SK-N-SH (cell line): ENCODE results near the gene NPAS3. TPM values are rescaled to one million over a fixed set of nuclear protein-coding genes. Genes with fewer than 3 reads are reported as not detected.

Experiments
- CTCF ChIA-PET: fragments of 300-600, 350-600 bp; formaldehyde crosslinking; extraction: SDS; loops from one replicate; lab custom pipeline; 2021; lab: Yijun Ruan, JAX
- POLR2A ChIA-PET: fragments of 350-600 bp; sonication (Branson Sonifier 250); formaldehyde crosslinking; extraction: SDS; loops from one replicate; lab custom pipeline; 2020; ENCODE audit warnings: antibody characterized with exemption, inconsistent platforms; lab: Yijun Ruan, JAX
- DNase-seq: peaks from one replicate; pipeline ENCODE4 v3.0.0; 2012
- H2AFZ ChIP-seq: fragments of 200-600 bp; sonication (generic); 2 replicates; pipeline ENCODE4 v1.8.1; 2016; ENCODE audit warnings: antibody characterized with exemption, mild to moderate bottlenecking, low read depth
- H3F3A ChIP-seq: fragments of 200-600 bp; sonication (generic); replicated peaks from 2 replicates; pipeline ENCODE3; 2016; ENCODE audit warnings: antibody characterized with exemption, mild to moderate bottlenecking; ENCODE audit not compliant: insufficient read depth
- H3K27ac ChIP-seq, 2 experiments: fragments of 200-500 bp in 1 of 2; fragments of 200-600 bp in 1 of 2; sonication (Bioruptor generic) in 1 of 2; sonication (generic), shearing (Covaris generic) in 1 of 2; 2 replicates each; pipeline versions ENCODE4 v1.5.1 to v1.6.1; 2014 to 2016; ENCODE audit warnings: low read depth in 2 of 2, inconsistent platforms in 1 of 2, low read length in 1 of 2, mild to moderate bottlenecking in 1 of 2, mixed read lengths in 1 of 2
- H3K27me3 ChIP-seq: fragments of 200-600 bp; sonication (generic), shearing (Covaris generic); 2 replicates; pipeline ENCODE4 v1.6.1; 2016; ENCODE audit warnings: mixed run types; ENCODE audit not compliant: insufficient read depth
- H3K36me3 ChIP-seq, 2 experiments: fragments of 200-500 bp in 1 of 2; fragments of 200-600 bp in 1 of 2; sonication (Bioruptor generic) in 1 of 2; sonication (generic) in 1 of 2; replicated peaks in 1 of 2; 2 replicates each; pipeline versions ENCODE3 to v1.5.1; 2014 to 2016; ENCODE audit warnings: low read length in 1 of 2, mild to moderate bottlenecking in 1 of 2; ENCODE audit not compliant: insufficient read depth in 2 of 2, control insufficient read depth in 1 of 2
- H3K4me1 ChIP-seq, 2 experiments: fragments of 200-500 bp in 1 of 2; fragments of 200-600 bp in 1 of 2; sonication (Bioruptor generic) in 1 of 2; sonication (generic), shearing (Covaris generic) in 1 of 2; 2 replicates each; pipeline versions ENCODE4 v1.5.1 to v1.6.1; 2014 to 2016; ENCODE audit warnings: low read depth in 1 of 2, low read length in 1 of 2, mixed run types in 1 of 2; ENCODE audit not compliant: insufficient read depth in 2 of 2, control insufficient read depth in 1 of 2
- H3K4me2 ChIP-seq: fragments of 200-600 bp; sonication (generic), shearing (Covaris generic); 2 replicates; pipeline ENCODE4 v1.6.1; 2017; ENCODE audit warnings: mixed run types
- H3K4me3 ChIP-seq, 2 experiments: fragments of 200-500 bp in 1 of 2; fragments of 200-600 bp in 1 of 2; sonication (Bioruptor generic) in 1 of 2; sonication (generic), shearing (Covaris generic) in 1 of 2; 2 replicates each; pipeline versions ENCODE4 v1.5.1 to v1.8.1; 2014 to 2016; ENCODE audit warnings: low read depth in 2 of 2, inconsistent platforms in 1 of 2, low read length in 1 of 2, mild to moderate bottlenecking in 1 of 2, mixed read lengths in 1 of 2, moderate library complexity in 1 of 2
- H3K79me2 ChIP-seq: fragments of 200-600 bp; sonication (generic); 2 replicates; pipeline ENCODE4 v1.8.1; 2017; ENCODE audit warnings: mild to moderate bottlenecking; ENCODE audit not compliant: insufficient read depth
- H3K9ac ChIP-seq: fragments of 200-600 bp; sonication (generic); 2 replicates; pipeline ENCODE4 v1.6.1; 2017; ENCODE audit warnings: mixed run types
- H3K9me2 ChIP-seq: fragments of 200-600 bp; sonication (generic); 2 replicates; pipeline ENCODE4 v1.6.1; 2017; ENCODE audit warnings: mixed run types
- H3K9me3 ChIP-seq: fragments of 200-600 bp; sonication (generic); 2 replicates; pipeline ENCODE4 v1.6.1; 2017; ENCODE audit warnings: mixed run types, mild to moderate bottlenecking, moderate library complexity
- H4K20me1 ChIP-seq: fragments of 200-600 bp; sonication (generic); 2 replicates; pipeline ENCODE4 v1.6.1; 2017; ENCODE audit warnings: mild to moderate bottlenecking, mixed run types; ENCODE audit not compliant: insufficient read depth
- ELF1 ChIP-seq: IDR thresholded peaks from 2 replicates; pipeline ENCODE4 v1.4.0; 2012
- EP300 ChIP-seq, 2 experiments: IDR thresholded peaks; 2 replicates each; pipeline versions ENCODE4 v1.4.0 to v1.6.1; 2012; ENCODE audit warnings: borderline replicate concordance in 1 of 2, low read depth in 1 of 2, low read length in 1 of 2
- EZH2phosphoT487 ChIP-seq: fragments of 200-600 bp; sonication (generic); IDR thresholded peaks from 2 replicates; pipeline ENCODE4 v1.6.1; 2017; ENCODE audit warnings: low read depth, mixed run types, mild to moderate bottlenecking, antibody characterized with exemption, moderate library complexity, borderline replicate concordance
- FOSL2 ChIP-seq: IDR thresholded peaks from 2 replicates; pipeline ENCODE4 v1.4.0; 2012; ENCODE audit warnings: low read depth, mild to moderate bottlenecking, moderate library complexity, borderline replicate concordance
- FOXJ3 ChIP-seq: sonication (generic); formaldehyde crosslinking; IDR thresholded peaks from 2 replicates; pipeline ENCODE4 v1.5.1; 2020; ENCODE audit warnings: mild to moderate bottlenecking, missing genetic modification reagents
- FOXM1 ChIP-seq: IDR thresholded peaks from 2 replicates; pipeline ENCODE4 v1.4.0; 2012; ENCODE audit warnings: low read depth, mild to moderate bottlenecking
- GATA2 ChIP-seq: sonication (generic); formaldehyde crosslinking; IDR thresholded peaks from 2 replicates; pipeline ENCODE4 v1.5.0; 2020; ENCODE audit warnings: mild to moderate bottlenecking, missing genetic modification reagents
- MAX ChIP-seq: IDR thresholded peaks from 2 replicates; pipeline ENCODE4 v1.4.0; 2012; ENCODE audit warnings: low read depth
- MEF2A ChIP-seq: IDR thresholded peaks from 2 replicates; pipeline ENCODE4 v1.4.0; 2012; ENCODE audit warnings: low read depth, borderline replicate concordance
- MXI1 ChIP-seq: IDR thresholded peaks from 2 replicates; pipeline ENCODE4 v1.6.1; 2012; ENCODE audit warnings: mild to moderate bottlenecking, low read depth, low read length, improper control_type of control experiment
- NFIC ChIP-seq: IDR thresholded peaks from 2 replicates; pipeline ENCODE4 v1.4.0; 2012; ENCODE audit warnings: borderline replicate concordance
- POLR2AphosphoS5 ChIP-seq: IDR thresholded peaks from 2 replicates; pipeline ENCODE4 v1.6.1; 2012; ENCODE audit warnings: low read depth, low read length
- RAD21 ChIP-seq: IDR thresholded peaks from 2 replicates; pipeline ENCODE4 v1.6.1; 2012; ENCODE audit warnings: mild to moderate bottlenecking, low read length
- RCOR1 ChIP-seq: fragments of 150-350 bp; IDR thresholded peaks from 2 replicates; pipeline ENCODE4 v1.6.1; 2017; ENCODE audit warnings: antibody characterized with exemption, low read length
- RFX5 ChIP-seq: IDR thresholded peaks from 2 replicates; pipeline ENCODE4 v1.6.1; 2012; ENCODE audit warnings: mild to moderate bottlenecking, improper control_type of control experiment, low read length
- RXRA ChIP-seq: IDR thresholded peaks from 2 replicates; pipeline ENCODE4 v1.4.0; 2012; ENCODE audit warnings: low read depth, mild to moderate bottlenecking, borderline replicate concordance
- SMC3 ChIP-seq: IDR thresholded peaks from 2 replicates; pipeline ENCODE4 v1.6.1; 2012; ENCODE audit warnings: low read depth, low read length, improper control_type of control experiment
- TAF1 ChIP-seq: IDR thresholded peaks from 2 replicates; pipeline ENCODE4 v1.6.1; 2012; ENCODE audit warnings: low read depth, mild to moderate bottlenecking, low read length, moderate library complexity, borderline replicate concordance
- YY1 ChIP-seq: IDR thresholded peaks from 2 replicates; pipeline ENCODE4 v1.4.0; 2012; ENCODE audit warnings: low read depth, mild to moderate bottlenecking
- ZBTB33 ChIP-seq: IDR thresholded peaks from 2 replicates; pipeline ENCODE4 v1.4.0; 2012; ENCODE audit warnings: low read depth, borderline replicate concordance
- WGBS: methylation state at CpG from one replicate; pipeline ENCODE4 v1.1.6; 2017; ENCODE audit warnings: low lambda C conversion rate; 5-methylcytosine and 5-hydroxymethylcytosine counted together
- polyA plus RNA-seq, 3 experiments: library from polyadenylated mRNA; depleted of rRNA; stranded (reverse); fragments of >200 nt; gene quantifications; 2 replicates each; pipeline ENCODE4 v1.2.3, GENCODE V29; 2012
- TF ChIP-seq, protein P1 (sequence below): fragments of 150-350 bp; IDR thresholded peaks from 2 replicates; pipeline ENCODE4 v1.6.1; 2016; ENCODE audit warnings: mild to moderate bottlenecking, low read depth, low read length
- TF ChIP-seq, protein P2 (sequence below): fragments of 150-350 bp; IDR thresholded peaks from 2 replicates; pipeline ENCODE4 v1.6.1; 2017; ENCODE audit warnings: antibody characterized with exemption, low read length, low read depth, borderline replicate concordance

The NPAS3 gene
- polyA plus RNA-seq, 1 of the 3 experiments (the other 2 are of a cell fraction), result 4.3 TPM

DNA sequence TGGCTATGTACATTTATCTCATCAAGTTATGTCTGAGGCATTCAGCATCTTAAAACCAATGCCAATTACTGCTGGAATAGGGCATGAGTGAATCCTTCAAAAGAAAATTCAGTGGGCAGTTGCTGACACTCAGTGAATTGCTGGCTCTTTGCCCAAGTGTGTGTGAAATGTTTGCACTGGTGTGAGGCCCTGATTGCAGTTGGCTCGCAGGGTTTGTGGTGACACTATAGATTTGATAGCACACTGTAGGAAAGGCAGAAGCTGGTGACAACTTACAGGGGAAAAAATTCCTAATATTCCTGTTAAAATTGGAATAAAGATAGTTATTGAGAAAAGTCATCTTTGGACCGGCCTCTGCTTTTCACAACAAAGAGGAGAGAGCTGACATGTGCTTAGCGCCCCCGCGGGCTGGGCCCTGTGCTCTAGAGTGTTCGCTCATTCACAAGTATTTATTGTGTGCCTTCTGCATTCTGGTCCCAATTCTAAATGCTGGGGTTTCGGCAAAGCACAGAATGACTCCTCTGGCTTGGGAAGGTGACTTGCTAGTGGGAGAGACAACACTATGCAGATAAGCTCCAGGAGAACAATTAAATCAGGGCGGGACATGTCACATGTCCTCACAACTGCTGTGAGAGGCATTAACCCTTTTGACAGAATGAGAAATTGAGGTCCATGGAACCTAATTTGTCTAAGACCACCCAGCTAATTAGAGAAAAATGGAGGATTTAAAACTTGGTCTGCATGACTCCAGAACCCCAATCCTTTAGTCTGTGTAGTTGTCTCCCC is 418.7 kb downstream of the NPAS3 start (continued):
- TF ChIP-seq NFIC (no peak), FOXM1 (no peak), SMC3 (no peak), YY1 (no peak)

GRCh38 chr14:33359288-33359881 is 420.7 kb downstream of the NPAS3 start:
- TF ChIP-seq NFIC (no peak), EZH2phosphoT487 (no peak), GATA2 (CRISPR knock-in tag) (no peak), MEF2A (no peak), FOXJ3 (CRISPR knock-in tag) (no peak), RCOR1 (no peak), ZBTB33 (no peak)
- TF ChIP-seq, protein P1, sequence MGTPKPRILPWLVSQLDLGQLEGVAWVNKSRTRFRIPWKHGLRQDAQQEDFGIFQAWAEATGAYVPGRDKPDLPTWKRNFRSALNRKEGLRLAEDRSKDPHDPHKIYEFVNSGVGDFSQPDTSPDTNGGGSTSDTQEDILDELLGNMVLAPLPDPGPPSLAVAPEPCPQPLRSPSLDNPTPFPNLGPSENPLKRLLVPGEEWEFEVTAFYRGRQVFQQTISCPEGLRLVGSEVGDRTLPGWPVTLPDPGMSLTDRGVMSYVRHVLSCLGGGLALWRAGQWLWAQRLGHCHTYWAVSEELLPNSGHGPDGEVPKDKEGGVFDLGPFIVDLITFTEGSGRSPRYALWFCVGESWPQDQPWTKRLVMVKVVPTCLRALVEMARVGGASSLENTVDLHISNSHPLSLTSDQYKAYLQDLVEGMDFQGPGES, result no peak
- H3K9me3 ChIP-seq, result no peaks in the 10 kb centered on the region
- no peaks in the 10 kb centered on the region for H3K27me3 ChIP-seq
- H3K4me3 ChIP-seq, result no peak overlapping the region
- H3K27ac ChIP-seq, result no peak overlapping the region
- H4K20me1 ChIP-seq, result no peaks in the 10 kb centered on the region
- no peaks in the 10 kb centered on the region for H3K79me2 ChIP-seq
- no peak for DNase-seq
- ChIA-PET CTCF (no interaction called here), POLR2A (no interaction called here)
- H3K4me1 ChIP-seq, result no peaks in the 10 kb centered on the region
- H3F3A ChIP-seq, result no peaks in the 10 kb centered on the region
- H3K9me2 ChIP-seq, result no peaks in the 10 kb centered on the region
- H2AFZ ChIP-seq, result no peak overlapping the region
- H3K36me3 ChIP-seq, result no peaks in the 10 kb centered on the region
- no peak overlapping the region for H3K9ac ChIP-seq
- WGBS, result 81% methylated on average over 7 of the region's 7 CpGs
- no peak overlapping the region for H3K4me2 ChIP-seq

GRCh38 chr14:33362934-33363333 is 424.3 kb downstream of the NPAS3 start:
- H3K79me2 ChIP-seq, result no peaks in the 10 kb centered on the region
- POLR2A ChIA-PET, result no interaction called here
- 74% methylated on average over 6 of the region's 6 CpGs for WGBS
- TF ChIP-seq RXRA (no peak), POLR2AphosphoS5 (no peak), MXI1 (no peak), TAF1 (no peak), FOSL2 (no peak), ELF1 (no peak), EP300 (IDR thresholded peaks at IDR 0.05; ENCODE audit: borderline replicate concordance in 1 of 2, low read depth in 1 of 2, low read length in 1 of 2) (no peak), MAX (no peak), MEF2A (no peak), RAD21 (no peak), RFX5 (no peak)
- TF ChIP-seq, protein P2, sequence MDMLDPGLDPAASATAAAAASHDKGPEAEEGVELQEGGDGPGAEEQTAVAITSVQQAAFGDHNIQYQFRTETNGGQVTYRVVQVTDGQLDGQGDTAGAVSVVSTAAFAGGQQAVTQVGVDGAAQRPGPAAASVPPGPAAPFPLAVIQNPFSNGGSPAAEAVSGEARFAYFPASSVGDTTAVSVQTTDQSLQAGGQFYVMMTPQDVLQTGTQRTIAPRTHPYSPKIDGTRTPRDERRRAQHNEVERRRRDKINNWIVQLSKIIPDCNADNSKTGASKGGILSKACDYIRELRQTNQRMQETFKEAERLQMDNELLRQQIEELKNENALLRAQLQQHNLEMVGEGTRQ, result no peak

More at GRCh38 chr14:33362934-33363333, 424.3 kb downstream of the NPAS3 start:
- no peaks in the 10 kb centered on the region for H3K9me3 ChIP-seq
- H2AFZ ChIP-seq, result no peak overlapping the region
- H3K27ac ChIP-seq, result no peak overlapping the region
- H3K9ac ChIP-seq, result no peak overlapping the region
- H3K36me3 ChIP-seq, result no peaks in the 10 kb centered on the region
- H3K27me3 ChIP-seq, result no peaks in the 10 kb centered on the region
- DNase-seq, result no peak
- H3K4me2 ChIP-seq, result no peak overlapping the region
- H4K20me1 ChIP-seq, result no peaks in the 10 kb centered on the region
- H3K4me1 ChIP-seq, result no peaks in the 10 kb centered on the region; a peak in 2 of 4 replicates
- CTCF ChIA-PET, result no interaction called here
- no peaks in the 10 kb centered on the region for H3F3A ChIP-seq
- H3K4me3 ChIP-seq, result no peak overlapping the region
- no peaks in the 10 kb centered on the region for H3K9me2 ChIP-seq
